Measurements from ENCODE around the gene PSMG1. TPM values are rescaled to one million over a fixed set of nuclear protein-coding genes. Genes with fewer than 3 reads are reported as not detected.

PSMG1 gene
- polyA plus RNA-seq, 1 donor = 52.6 TPM

Other genes with a start within 250 kb of the PSMG1 start
- gene BRWD1, start 130.2 kb upstream of the PSMG1 start, polyA plus RNA-seq (ENCODE audit: insufficient read length) = 57.8 TPM
- gene HMGN1, start 165.6 kb upstream of the PSMG1 start, polyA plus RNA-seq (ENCODE audit: insufficient read length) = 741 TPM

Data from left kidney (tissue), 1 donor.